IMR-90 (cell line): ENCODE data around the gene DHRSX. TPM values are rescaled to one million over a fixed set of nuclear protein-coding genes. Genes with fewer than 3 reads are reported as not detected.
"Not testable (repeated sequence)": the region's sequence is repeated elsewhere in the genome, so short reads cannot be mapped to it uniquely, and the experiment has no call there.

ENCODE experiments used
- ATAC-seq: fragments of 200-7000 bp; cut with Tn5 transposase; 2 replicates; pipeline ENCODE4 v1.9.1; 2020; ENCODE audit warnings: low read depth, mild to moderate bottlenecking, moderate library complexity
- BruUV-seq: library from RNA; stranded (reverse); fragments of 400-500 nt; replicated peaks from 2 replicates; lab custom pipeline; 2021; lab: Mats Ljungman, UMichigan
- CTCF ChIA-PET: fragments of 300-600 bp; formaldehyde crosslinking; extraction: SDS; loops from one replicate; lab custom pipeline; 2021; ENCODE audit warnings: antibody characterized with exemption; lab: Yijun Ruan, JAX
- POLR2A ChIA-PET: fragments of 300-600 bp; sonication (Branson Sonifier 250); formaldehyde crosslinking; loops from one replicate; lab custom pipeline; 2022; ENCODE audit warnings: antibody characterized with exemption; ENCODE audit not compliant: unreplicated experiment; lab: Charles Lee
- DNase-seq: peaks from one replicate; pipeline ENCODE4 v3.0.0; 2013
- H2AFZ ChIP-seq: replicated peaks from 2 replicates; pipeline ENCODE3; 2013; ENCODE audit warnings: low read length, mild to moderate bottlenecking; ENCODE audit not compliant: poor library complexity
- H2AK5ac ChIP-seq: 2 replicates; pipeline ENCODE4 v1.6.1; 2013; ENCODE audit warnings: low read depth, low read length, inconsistent platforms
- H2AK9ac ChIP-seq: replicated peaks from 2 replicates; pipeline ENCODE3; 2013; ENCODE audit warnings: mild to moderate bottlenecking, low read depth, low read length, moderate library complexity; ENCODE audit not compliant: poor library complexity
- H2BK120ac ChIP-seq: 2 replicates; pipeline ENCODE4 v1.6.1; 2013; ENCODE audit warnings: low read depth, low read length, inconsistent platforms
- H2BK15ac ChIP-seq: 3 replicates; pipeline ENCODE4 v1.6.1; 2013; ENCODE audit warnings: low read depth, low read length, inconsistent platforms
- H2BK20ac ChIP-seq: 2 replicates; pipeline ENCODE4 v1.6.1; 2013; ENCODE audit warnings: low read depth, mild to moderate bottlenecking, inconsistent platforms, low read length, moderate library complexity
- H2BK5ac ChIP-seq: 2 replicates; pipeline ENCODE4 v1.6.1; 2013; ENCODE audit warnings: mild to moderate bottlenecking, low read depth, low read length, inconsistent platforms; ENCODE audit not compliant: poor library complexity, severe bottlenecking
- H3K14ac ChIP-seq: replicated peaks from 2 replicates; pipeline ENCODE4 v1.6.1; 2013; ENCODE audit warnings: low read depth, low read length, inconsistent platforms
- H3K18ac ChIP-seq: 2 replicates; pipeline ENCODE4 v1.6.1; 2013; ENCODE audit warnings: low read depth, low read length, control low read depth
- H3K23ac ChIP-seq: 2 replicates; pipeline ENCODE4 v1.6.1; 2013; ENCODE audit warnings: low read depth, low read length, inconsistent platforms
- H3K27ac ChIP-seq: 2 replicates; pipeline ENCODE4 v1.5.1; 2013; ENCODE audit warnings: mild to moderate bottlenecking, control low read depth, low read length; ENCODE audit not compliant: insufficient read depth
- H3K27me3 ChIP-seq: 2 replicates; pipeline ENCODE4 v1.6.1; 2013; ENCODE audit warnings: low read length; ENCODE audit not compliant: control insufficient read depth, insufficient read depth
- H3K36me3 ChIP-seq: 2 replicates; pipeline ENCODE4 v1.6.1; 2013; ENCODE audit warnings: low read length, mixed read lengths; ENCODE audit not compliant: control insufficient read depth, insufficient read depth
- H3K4ac ChIP-seq: 2 replicates; pipeline ENCODE4 v1.6.1; 2013; ENCODE audit warnings: low read depth, low read length, inconsistent platforms
- H3K4me1 ChIP-seq: 2 replicates; pipeline ENCODE4 v1.6.1; 2013; ENCODE audit warnings: low read length, mixed read lengths; ENCODE audit not compliant: control insufficient read depth, insufficient read depth
- H3K4me2 ChIP-seq: 2 replicates; pipeline ENCODE4 v1.6.1; 2013; ENCODE audit warnings: low read depth, mild to moderate bottlenecking, control low read depth, low read length, moderate library complexity
- H3K4me3 ChIP-seq: 2 replicates; pipeline ENCODE4 v1.5.1; 2013; ENCODE audit warnings: low read depth, mild to moderate bottlenecking, control low read depth, low read length, moderate library complexity; ENCODE audit not compliant: insufficient read depth
- H3K56ac ChIP-seq: 2 replicates; pipeline ENCODE4 v1.6.1; 2013; ENCODE audit warnings: low read length, inconsistent platforms; ENCODE audit not compliant: insufficient read depth; ENCODE audit errors: extremely low read depth
- H3K79me1 ChIP-seq, 2 experiments: 2 replicates each; pipeline ENCODE4 v1.6.1; 2013; ENCODE audit warnings: low read length in 2 of 2, inconsistent platforms in 1 of 2, low read depth in 1 of 2
- H3K9ac ChIP-seq: 2 replicates; pipeline ENCODE4 v1.6.1; 2013; ENCODE audit warnings: low read depth, low read length, control low read depth
- H3K9me1 ChIP-seq: 2 replicates; pipeline ENCODE4 v1.6.1; 2013; ENCODE audit warnings: low read length, inconsistent platforms; ENCODE audit not compliant: insufficient read depth
- H3K9me3 ChIP-seq: 2 replicates; pipeline ENCODE4 v1.6.1; 2013; ENCODE audit warnings: low read length; ENCODE audit not compliant: control insufficient read depth, insufficient read depth
- H4K20me1 ChIP-seq: 2 replicates; pipeline ENCODE4 v1.6.1; 2013; ENCODE audit warnings: low read length, inconsistent platforms; ENCODE audit not compliant: insufficient read depth
- H4K5ac ChIP-seq: 2 replicates; pipeline ENCODE4 v1.6.1; 2013; ENCODE audit warnings: mild to moderate bottlenecking, low read depth, low read length, control low read depth
- H4K8ac ChIP-seq, 2 experiments: 2 replicates each; pipeline ENCODE4 v1.6.1; 2013; ENCODE audit warnings: low read depth in 2 of 2, low read length in 2 of 2, control low read depth in 1 of 2, inconsistent platforms in 1 of 2
- H4K91ac ChIP-seq: 2 replicates; pipeline ENCODE4 v1.6.1; 2013; ENCODE audit warnings: low read depth, low read length, inconsistent platforms; ENCODE audit not compliant: insufficient read depth
- CEBPB ChIP-seq: IDR thresholded peaks from 2 replicates; pipeline ENCODE4 v1.6.1; 2012; ENCODE audit warnings: low read depth, low read length, improper control_type of control experiment
- WGBS, 2 experiments: methylation state at CpG; one replicate each; pipeline versions ENCODE4 v1.1.5 to v1.1.7; 2013; ENCODE audit warnings: missing lambda C conversion rate in 2 of 2; ENCODE audit not compliant: insufficient read length in 1 of 2; ENCODE audit errors: extremely low coverage in 2 of 2; 5-methylcytosine and 5-hydroxymethylcytosine counted together
- dilution Hi-C: fragments of 300-500 bp; cut with HindIII; formaldehyde crosslinking; loops from one replicate; pipeline ENCODE4 v1.14.3; 2018; ENCODE audit warnings: low sequenced_read_pairs; ENCODE audit not compliant: unreplicated experiment
- in situ Hi-C: fragments of 300-500 bp; cut with MboI; formaldehyde crosslinking; loops from 3 replicates; pipeline ENCODE4 v1.14.3; 2019; ENCODE audit warnings: low sequenced_read_pairs, inconsistent platforms, mixed read lengths
- intact Hi-C: fragments of 100-400 bp; cut with micrococcal nuclease; formaldehyde crosslinking; loops from 2 replicates; pipeline ENCODE4 v1.10.0; 2022
- polyA plus RNA-seq, 3 experiments: library from polyadenylated mRNA; depleted of rRNA; stranded (reverse); fragments of >200 nt; gene quantifications; 2 replicates each; pipeline ENCODE4 v1.2.3, GENCODE V29; 2012; ENCODE audit warnings: low replicate concordance in 1 of 3
- total RNA-seq: library from RNA; depleted of rRNA; stranded (reverse); fragments of >200 nt; gene quantifications from 2 replicates; pipeline ENCODE4 v1.2.3, GENCODE V29; 2012

The DHRSX gene
- total and polyA plus RNA-seq, 2 of the 4 experiments (the other 2 are of a cell fraction), result 26.2 to 38.0 TPM

- H3K36me3 ChIP-seq, CTCF ChIA-PET, H2AFZ ChIP-seq, H3K4me2 ChIP-seq, H4K91ac ChIP-seq, H2BK120ac ChIP-seq, POLR2A ChIA-PET, H2BK20ac ChIP-seq, H3K4ac ChIP-seq, H2AK9ac ChIP-seq, H3K9ac ChIP-seq, H3K9me3 ChIP-seq, DNase-seq, H3K27me3 ChIP-seq, H3K23ac ChIP-seq, H2BK15ac ChIP-seq, H2BK5ac ChIP-seq, H3K56ac ChIP-seq, H3K4me1 ChIP-seq, H3K18ac ChIP-seq, ATAC-seq, H3K9me1 ChIP-seq, H3K27ac ChIP-seq, BruUV-seq, H4K5ac ChIP-seq, H2AK5ac ChIP-seq, H3K14ac ChIP-seq, H3K4me3 ChIP-seq, dilution Hi-C loops, H4K8ac ChIP-seq, in situ Hi-C loops, intact Hi-C loops: not testable (repeated sequence)
- Histone ChIP-seq H4K20me1 (peaks cover 30% of the 10 kb centered on the region), H3K79me1 (peaks cover 29 to 61% of the 10 kb centered on the region in 2 experiments)
- 0 out of 2 replicates have a peak, but pooled peaks have one; percentile 19 for TF ChIP-seq CEBPB
- no CpG with 5 or more reads among the region's 17 CpGs for WGBS, 2 experiments
These were observed 39.7 kb downstream of the DHRSX start for GRCh38 chrX:2460821-2461710.

- H3K4me1 ChIP-seq, H4K8ac ChIP-seq, in situ Hi-C loops, H3K23ac ChIP-seq, H3K4me3 ChIP-seq, H2BK20ac ChIP-seq, H3K27me3 ChIP-seq, H2AK9ac ChIP-seq, intact Hi-C loops, POLR2A ChIA-PET, H3K27ac ChIP-seq, H2BK15ac ChIP-seq, ATAC-seq, H3K4me2 ChIP-seq, H2BK5ac ChIP-seq, BruUV-seq, H2BK120ac ChIP-seq, H2AK5ac ChIP-seq, dilution Hi-C loops, CTCF ChIA-PET, H2AFZ ChIP-seq, H3K14ac ChIP-seq, H4K91ac ChIP-seq, H3K18ac ChIP-seq, H3K4ac ChIP-seq, H4K5ac ChIP-seq, DNase-seq, H3K56ac ChIP-seq, H3K9me3 ChIP-seq, H3K9ac ChIP-seq, H3K36me3 ChIP-seq: not testable (repeated sequence)
- no CpG with 5 or more reads among the region's 10 CpGs for WGBS, 2 experiments
- H3K9me1 ChIP-seq, result peaks cover 12% of the 10 kb centered on the region; the same call in 1 of the 2 replicates
- peaks cover 22 to 67% of the 10 kb centered on the region in 2 experiments for H3K79me1 ChIP-seq
- H4K20me1 ChIP-seq, result peaks cover 30% of the 10 kb centered on the region
These were observed 40.7 kb downstream of the DHRSX start for GRCh38 chrX:2460048-2460447.
